A549 treated with DMSO at 1 μM for 4 hours (cell line): Measurements from ENCODE around the gene GPC3. TPM values are rescaled to one million over a fixed set of nuclear protein-coding genes. Genes with fewer than 3 reads are reported as not detected.

Experiments used
- total RNA-seq: library from RNA; stranded (reverse); fragments of 200-300 nt; extraction: Qiagen RNA extraction; gene quantifications from 5 replicates; pipeline ENCODE4 v1.2.3, GENCODE V29; 2022; ENCODE audit warnings: low read depth

Gene GPC3
- total RNA-seq, result not detected in 5 replicates

GRCh38 chrX:133985164-133985966, at the start of gene GPC3:
Gene GPC3, minus strand, starts transcription at chrX:133985594.

